Suprapubic skin (tissue), 3 donors: ENCODE data around the gene GGCX.

Source experiments
- CTCF ChIP-seq, 2 donors: fragments of 200-600 bp in 1 of 2; fragments of 450-650 bp in 1 of 2; sonication (generic) in 1 of 2; IDR thresholded peaks; one replicate each; pipeline ENCODE4 v1.5.1; 2016 to 2019; ENCODE audit warnings: antibody characterized with exemption in 2 of 2, mild to moderate bottlenecking in 1 of 2, moderate library complexity in 1 of 2
- POLR2A ChIP-seq, 2 donors: fragments of 450-650 bp; IDR thresholded peaks; one replicate each; pipeline ENCODE4 v1.6.1; 2017; ENCODE audit warnings: antibody characterized with exemption in 2 of 2, mild to moderate bottlenecking in 2 of 2, moderate library complexity in 2 of 2

GRCh38 chr2:85537600-85538506 is 23.4 kb downstream of the GGCX start:
- TF ChIP-seq CTCF (IDR thresholded peaks at IDR 0.05) (no peak), POLR2A (IDR thresholded peaks at IDR 0.05) (no peak)
